HG03139 (cell line): ENCODE measurements around the gene NDUFV1.
"Not testable (repeated sequence)": the region's sequence is repeated elsewhere in the genome, so short reads cannot be mapped to it uniquely, and the experiment has no call there.

Experiments
- ATAC-seq: cut with Tn5 transposase; IDR thresholded peaks from one replicate; pipeline ENCODE4 v1.9.1; 2021; ENCODE audit not compliant: unreplicated experiment

The NDUFV1 gene

GRCh38 chr11:67626970-67627369 lies 20.2 kb downstream of the NDUFV1 start:
- no peak for ATAC-seq

GRCh38 chr11:67627441-67627811 lies 20.7 kb downstream of the NDUFV1 start:
- ATAC-seq: no peak

- no peak for ATAC-seq
These were observed 21.3 kb downstream of the NDUFV1 start for GRCh38 chr11:67627812-67628624.

GRCh38 chr11:67628710-67629385 lies 22.1 kb downstream of the NDUFV1 start:
- no peak for ATAC-seq

- peak; percentile 40 for ATAC-seq
These were observed 22.9 kb downstream of the NDUFV1 start, which contains the start of gene NUDT8 for GRCh38 chr11:67629386-67630227. NUDT8 (minus strand) TSS chr11:67629937; CDS start chr11:67629911, 26 bp downstream.

GRCh38 chr11:67630228-67630942 lies 23.6 kb downstream of the NDUFV1 start:
- peak; percentile 55 for ATAC-seq

- ATAC-seq: no peak
These were observed 24.2 kb downstream of the NDUFV1 start for GRCh38 chr11:67630943-67631331.

- ATAC-seq: no peak
These were observed 24.7 kb downstream of the NDUFV1 start for GRCh38 chr11:67631411-67631810.

- ATAC-seq: no peak
These were observed 25.1 kb downstream of the NDUFV1 start for GRCh38 chr11:67631853-67632174.

- ATAC-seq: no peak
These were observed 25.6 kb downstream of the NDUFV1 start for GRCh38 chr11:67632175-67632981.

GRCh38 chr11:67632982-67633755 lies 26.4 kb downstream of the NDUFV1 start:
- no peak for ATAC-seq

GRCh38 chr11:67633758-67634365 lies 27.1 kb downstream of the NDUFV1 start:
- ATAC-seq: no peak

GRCh38 chr11:67634366-67635230 lies 27.9 kb downstream of the NDUFV1 start:
- ATAC-seq: no peak

- no peak for ATAC-seq
These were observed 28.4 kb downstream of the NDUFV1 start for GRCh38 chr11:67635231-67635521.

- ATAC-seq: no peak
These were observed 30.2 kb downstream of the NDUFV1 start for GRCh38 chr11:67636962-67637361.

GRCh38 chr11:67637441-67637840 lies 30.7 kb downstream of the NDUFV1 start:
- not testable (repeated sequence) for ATAC-seq

- no peak for ATAC-seq
These were observed 32.0 kb downstream of the NDUFV1 start for GRCh38 chr11:67638535-67639437.
